A549 (cell line): Measurements from ENCODE around the gene MTERF2. TPM values are rescaled to one million over a fixed set of nuclear protein-coding genes. Genes with fewer than 3 reads are reported as not detected.
A peak's percentile ranks its signal among the peaks of the same experiment; 100 is the strongest.
"Not testable (repeated sequence)": the region's sequence is repeated elsewhere in the genome, so short reads cannot be mapped to it uniquely, and the experiment has no call there.

Experiments used
- ATAC-seq, 2 experiments: fragments of 200-7000 bp in 1 of 2; fragments of >200 bp in 1 of 2; cut with Nextera tagmentation in 1 of 2; cut with Tn5 transposase in 1 of 2; 3 replicates each; pipeline versions ENCODE4 v1.8.0 to v1.9.1; 2018 to 2020; ENCODE audit warnings: mild to moderate bottlenecking in 1 of 2, moderate library complexity in 1 of 2
- CTCF ChIA-PET: fragments of 300-600 bp; sonication (Branson Sonifier 250); formaldehyde crosslinking; extraction: SDS; loops from one replicate; lab custom pipeline; 2021; ENCODE audit warnings: antibody characterized with exemption, inconsistent platforms; lab: Yijun Ruan, JAX
- POLR2A ChIA-PET: fragments of 350-600 bp; formaldehyde crosslinking; extraction: SDS; loops from one replicate; lab custom pipeline; 2021; ENCODE audit warnings: antibody characterized with exemption, inconsistent platforms; lab: Yijun Ruan, JAX
- DNase-seq, 2 experiments: peaks; one replicate each; pipeline versions ENCODE4 v3.0.0 to v3.0.0-alpha.2; 2011 to 2016; ENCODE audit warnings: low read depth in 1 of 2, low spot score in 1 of 2
- FAIRE-seq: peaks from 2 replicates; lab custom pipeline; 2011; peaks lifted over from hg19 to GRCh38; lab: Jason Lieb, UNC
- H3K27ac ChIP-seq, 2 experiments: fragments of >200 bp; sonication (Bioruptor Twin); formaldehyde crosslinking; 3 replicates each; pipeline ENCODE4 v1.5.1; 2016 to 2017
- H3K4me1 ChIP-seq: fragments of >200 bp; sonication (Bioruptor Twin); formaldehyde crosslinking; 3 replicates; pipeline ENCODE4 v1.6.1; 2016
- H3K4me2 ChIP-seq: fragments of >200 bp; sonication (Bioruptor Twin); formaldehyde crosslinking; 3 replicates; pipeline ENCODE4 v1.6.1; 2016
- H3K4me3 ChIP-seq: fragments of >200 bp; sonication (Bioruptor Twin); formaldehyde crosslinking; 3 replicates; pipeline ENCODE4 v1.5.1; 2016
- H3K9me3 ChIP-seq: fragments of >200 bp; sonication (Bioruptor Twin); formaldehyde crosslinking; 3 replicates; pipeline ENCODE4 v1.6.1; 2016
- ATOH8 ChIP-seq: fragments of 250-450 bp; sonication (Bioruptor Pico); IDR thresholded peaks from 2 replicates; pipeline ENCODE4 v1.5.0; 2020; ENCODE audit warnings: low read depth, mild to moderate bottlenecking, moderate library complexity
- BHLHE40 ChIP-seq: IDR thresholded peaks from 2 replicates; pipeline ENCODE4 v1.6.1; 2012; ENCODE audit warnings: low read depth, low read length, inconsistent platforms
- CHD2 ChIP-seq: fragments of 150-350 bp; IDR thresholded peaks from 2 replicates; pipeline ENCODE4 v1.6.1; 2014; ENCODE audit warnings: low read length; ENCODE audit not compliant: partially characterized antibody
- EHMT2 ChIP-seq: fragments of 200-600 bp; sonication (generic); IDR thresholded peaks from 2 replicates; pipeline ENCODE4 v1.6.1; 2016; ENCODE audit warnings: antibody characterized with exemption, low read depth, mild to moderate bottlenecking, moderate library complexity
- HDAC2 ChIP-seq: fragments of 200-600 bp; sonication (generic); IDR thresholded peaks from 2 replicates; pipeline ENCODE4 v1.6.1; 2016
- HOXA7 ChIP-seq: fragments of 250-450 bp; sonication (Bioruptor Pico); IDR thresholded peaks from 2 replicates; pipeline ENCODE4 v1.5.0; 2020; ENCODE audit warnings: mild to moderate bottlenecking, moderate library complexity
- HOXB5 ChIP-seq: fragments of 250-450 bp; sonication (Bioruptor Pico); IDR thresholded peaks from 2 replicates; pipeline ENCODE4 v1.5.0; 2020; ENCODE audit warnings: mild to moderate bottlenecking, moderate library complexity
- KDM1A ChIP-seq: fragments of 200-600 bp; sonication (generic); IDR thresholded peaks from 2 replicates; pipeline ENCODE4 v1.6.1; 2016; ENCODE audit warnings: low read depth, mild to moderate bottlenecking
- KDM5A ChIP-seq: fragments of 200-600 bp; sonication (generic); IDR thresholded peaks from 2 replicates; pipeline ENCODE4 v1.6.1; 2016; ENCODE audit warnings: antibody characterized with exemption, mild to moderate bottlenecking
- MYC ChIP-seq: IDR thresholded peaks from 2 replicates; pipeline ENCODE4 v1.6.1; 2012; ENCODE audit warnings: mild to moderate bottlenecking, inconsistent platforms, low read length, improper control_type of control experiment, borderline replicate concordance
- NFE2L2 ChIP-seq: fragments of 150-350 bp; conservative IDR thresholded peaks from 2 replicates; pipeline ENCODE4 v1.6.1; 2014; ENCODE audit warnings: low read length
- POLR2A ChIP-seq: IDR thresholded peaks from 2 replicates; pipeline ENCODE4 v1.6.1; 2012; ENCODE audit warnings: mild to moderate bottlenecking, low read length
- RAD21 ChIP-seq, 2 experiments: fragments of >200 bp in 1 of 2; sonication (Bioruptor Twin) in 1 of 2; formaldehyde crosslinking in 1 of 2; IDR thresholded peaks in 1 of 2; conservative IDR thresholded peaks in 1 of 2; 2 replicates in 1 of 2; 3 replicates in 1 of 2; pipeline ENCODE4 v1.6.1; 2012 to 2018; ENCODE audit warnings: inconsistent platforms in 1 of 2
- RARB ChIP-seq: fragments of 250-450 bp; sonication (Bioruptor Pico); IDR thresholded peaks from 2 replicates; pipeline ENCODE4 v1.8.0; 2021; ENCODE audit warnings: mild to moderate bottlenecking, moderate library complexity
- RNF2 ChIP-seq: fragments of 200-600 bp; sonication (generic); IDR thresholded peaks from 2 replicates; pipeline ENCODE4 v1.6.1; 2016; ENCODE audit warnings: low read depth, mild to moderate bottlenecking, antibody characterized with exemption, moderate library complexity, borderline replicate concordance
- SMC3 ChIP-seq: fragments of >200 bp; sonication (Bioruptor Twin); formaldehyde crosslinking; IDR thresholded peaks from 3 replicates; pipeline ENCODE4 v1.6.1; 2018; ENCODE audit warnings: inconsistent platforms
- SREBF2 ChIP-seq: fragments of 450-650 bp; IDR thresholded peaks from 2 replicates; pipeline ENCODE4 v1.6.1; 2014; ENCODE audit warnings: mild to moderate bottlenecking, moderate library complexity
- ZFP36 ChIP-seq: fragments of 450-650 bp; IDR thresholded peaks from 2 replicates; pipeline ENCODE4 v1.6.1; 2014; ENCODE audit warnings: borderline replicate concordance; ENCODE audit not compliant: partially characterized antibody
- ZNF302 ChIP-seq: fragments of 250-450 bp; sonication (Bioruptor Pico); IDR thresholded peaks from 2 replicates; pipeline ENCODE4 v1.9.0; 2021; ENCODE audit warnings: inconsistent platforms, mild to moderate bottlenecking, moderate library complexity
- ZSCAN20 ChIP-seq: fragments of 250-450 bp; sonication (Bioruptor Pico); IDR thresholded peaks from 2 replicates; pipeline ENCODE4 v1.8.0; 2022; ENCODE audit warnings: mild to moderate bottlenecking, moderate library complexity
- WGBS: methylation state at CpG from one replicate; pipeline ENCODE4 v1.1.6; 2017; ENCODE audit errors: missing lambda C conversion rate; 5-methylcytosine and 5-hydroxymethylcytosine counted together
- polyA plus RNA-seq, 4 experiments: library from polyadenylated mRNA; depleted of rRNA in 3 of 4; stranded (reverse); fragments of >200 nt; fragmentation: RNase III in 1 of 4; extraction: RNeasy Plus Mini Kit Qiagen cat#74134 plus additional on column Dnase treatment in 1 of 4; gene quantifications; 2 replicates in 3 of 4; 3 replicates in 1 of 4; pipeline ENCODE4 v1.2.3, GENCODE V29; 2011 to 2017
- TF ChIP-seq, protein P1 (sequence below): fragments of 450-650 bp; IDR thresholded peaks from 2 replicates; pipeline ENCODE4 v1.6.1; 2014; ENCODE audit warnings: antibody characterized with exemption
- TF ChIP-seq, protein P2 (sequence below): fragments of >200 bp; sonication (Bioruptor Twin); formaldehyde crosslinking; IDR thresholded peaks from 2 replicates; pipeline ENCODE4 v1.6.1; 2016

MTERF2 gene
- polyA plus RNA-seq, 2 of the 4 experiments (the other 2 are of a cell fraction), result 13.9 to 14.5 TPM

GRCh38 chr12:107026806-107027635, 40.1 kb upstream of the MTERF2 start:
- Histone ChIP-seq H3K4me3 (peak overlapping the region; percentile 2; the same call in 2 of the 3 replicates), H3K4me1 (peaks cover 28% of the 10 kb centered on the region), H3K9me3 (no peaks in the 10 kb centered on the region), H3K4me2 (peak overlapping the region; percentile 69), H3K27ac (peak overlapping the region in 1 of 2 experiments; percentile 6; a peak in 2 of 6 replicates)
- FAIRE-seq (no peak), DNase-seq (no peak), ATAC-seq (peak; percentile 42 to 62; a peak in 4 of 6 replicates)
- POLR2A ChIA-PET, result interaction anchor here (0.6 to 0.7 kb wide), 2 partner anchors 40 to 1823 kb away, joined by 4 to 5 read pairs; partner anchors contain the start of gene MTERF2
- 70% methylated on average over 4 of the region's 4 CpGs for WGBS
- CTCF ChIA-PET, result no interaction called here
- TF ChIP-seq SREBF2, result no peak
- no peak for TF ChIP-seq HOXA7 (CRISPR knock-in tag)
- TF ChIP-seq POLR2A, result no peak
- no peak for TF ChIP-seq ZFP36
- no peak for TF ChIP-seq HDAC2
- TF ChIP-seq BHLHE40, result no peak
- no peak for TF ChIP-seq MYC
- TF ChIP-seq RAD21 (conservative IDR thresholded peaks at IDR 0.05 in 1 of 2, IDR thresholded peaks at IDR 0.05 in 1 of 2), result no peak
- TF ChIP-seq ZSCAN20 (CRISPR knock-in tag), result no peak
- no peak for TF ChIP-seq ZNF302 (CRISPR knock-in tag)
- TF ChIP-seq CHD2, result no peak
- TF ChIP-seq, protein P1, sequence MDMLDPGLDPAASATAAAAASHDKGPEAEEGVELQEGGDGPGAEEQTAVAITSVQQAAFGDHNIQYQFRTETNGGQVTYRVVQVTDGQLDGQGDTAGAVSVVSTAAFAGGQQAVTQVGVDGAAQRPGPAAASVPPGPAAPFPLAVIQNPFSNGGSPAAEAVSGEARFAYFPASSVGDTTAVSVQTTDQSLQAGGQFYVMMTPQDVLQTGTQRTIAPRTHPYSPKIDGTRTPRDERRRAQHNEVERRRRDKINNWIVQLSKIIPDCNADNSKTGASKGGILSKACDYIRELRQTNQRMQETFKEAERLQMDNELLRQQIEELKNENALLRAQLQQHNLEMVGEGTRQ, result no peak
- no peak for TF ChIP-seq ATOH8
- no peak for TF ChIP-seq SMC3
- TF ChIP-seq, protein P2, sequence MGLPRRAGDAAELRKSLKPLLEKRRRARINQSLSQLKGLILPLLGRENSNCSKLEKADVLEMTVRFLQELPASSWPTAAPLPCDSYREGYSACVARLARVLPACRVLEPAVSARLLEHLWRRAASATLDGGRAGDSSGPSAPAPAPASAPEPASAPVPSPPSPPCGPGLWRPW, result no peak
- no peak for TF ChIP-seq EHMT2
- no peak for TF ChIP-seq HOXB5
- no peak for TF ChIP-seq KDM5A

- DNase-seq, H3K27ac ChIP-seq, H3K4me3 ChIP-seq, H3K4me2 ChIP-seq, FAIRE-seq, POLR2A ChIA-PET, ATAC-seq, CTCF ChIA-PET, H3K9me3 ChIP-seq: not testable (repeated sequence)
- H3K4me1 ChIP-seq, result peaks cover 28% of the 10 kb centered on the region
Measured at GRCh38 chr12:107026356-107026755, 39.4 kb upstream of the MTERF2 start.

DNA sequence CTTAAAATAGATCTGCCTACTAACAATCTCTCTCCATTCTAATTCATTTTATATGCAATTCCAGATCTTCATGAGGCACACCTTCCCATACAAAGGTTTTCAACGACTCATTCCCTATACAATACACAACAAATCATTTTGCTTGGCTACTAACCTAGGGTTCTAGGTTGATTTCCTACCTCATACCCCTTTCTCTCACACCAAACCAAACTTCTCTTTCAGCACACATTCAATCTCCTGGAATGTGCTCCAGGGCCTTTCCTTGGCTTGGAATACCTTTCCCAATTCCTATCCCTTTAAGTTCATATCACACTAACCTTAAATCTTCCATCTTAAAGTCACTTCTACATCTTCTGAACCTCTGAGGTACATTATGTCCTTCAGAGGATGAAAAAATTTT, 38.7 kb upstream of the MTERF2 start:
- CTCF ChIA-PET, result no interaction called here
- Histone ChIP-seq H3K4me1 (peaks cover 28% of the 10 kb centered on the region), H3K9me3 (no peaks in the 10 kb centered on the region), H3K27ac (no peak overlapping the region), H3K4me3 (no peak overlapping the region), H3K4me2 (no peak overlapping the region)
- DNase-seq (no peak), FAIRE-seq (no peak), ATAC-seq (no peak)
- no peak for TF ChIP-seq ZNF302 (CRISPR knock-in tag)
- TF ChIP-seq, protein P2, result no peak
- TF ChIP-seq HDAC2, result no peak
- no peak for TF ChIP-seq NFE2L2
- TF ChIP-seq RARB, result no peak
- TF ChIP-seq KDM1A, result no peak
- TF ChIP-seq RNF2, result no peak
- 85% methylated on average over 1 of the region's 1 CpG for WGBS
- POLR2A ChIA-PET, result no interaction called here
